Measurements from ENCODE around the gene SLC38A1. TPM values are rescaled to one million over a fixed set of nuclear protein-coding genes. Genes with fewer than 3 reads are reported as not detected.

SLC38A1 gene
- polyA plus RNA-seq, 1 of the 3 experiments (the other 2 are of a cell fraction), result 20.7 TPM

- H3F3A ChIP-seq (replicated peaks; ENCODE audit: insufficient read depth), result no peaks in the 10 kb centered on the region
- H3K36me3 ChIP-seq (replicated peaks in 1 of 2; ENCODE audit: control insufficient read depth in 1 of 2, insufficient read depth in 2 of 2, low read length in 1 of 2), result peaks cover 52 to 64% of the 10 kb centered on the region in 2 experiments
- ChIA-PET CTCF (interaction anchor here (1.0 kb wide), 1 partner anchor 15 kb away, joined by 3 read pairs; no protein-coding TSS in a partner anchor), POLR2A (no interaction called here)
- H3K79me2 ChIP-seq (ENCODE audit: insufficient read depth), result peaks cover 18% of the 10 kb centered on the region; the same call in 1 of the 2 replicates
- H2AFZ ChIP-seq (ENCODE audit: low read depth), result no peak overlapping the region
- no peaks in the 10 kb centered on the region for H3K9me3 ChIP-seq
- no peaks in the 10 kb centered on the region for H3K27me3 ChIP-seq (ENCODE audit: insufficient read depth)
- H3K4me2 ChIP-seq, result no peak overlapping the region
- no peak overlapping the region for H3K4me3 ChIP-seq (ENCODE audit: low read depth in 2 of 2, low read length in 1 of 2)
- 0 out of 2 replicates have a peak, but pooled peaks cover 3% of the 10 kb centered on the region for H4K20me1 ChIP-seq (ENCODE audit: insufficient read depth)
- WGBS (ENCODE audit: low lambda C conversion rate), result 95% methylated on average over 2 of the region's 2 CpGs
- DNase-seq, result no peak
- no peaks in the 10 kb centered on the region; the same call in 1 of the 2 replicates for H3K9me2 ChIP-seq
- no peak overlapping the region for H3K9ac ChIP-seq
- TF ChIP-seq EP300 (IDR thresholded peaks at IDR 0.05; ENCODE audit: borderline replicate concordance in 1 of 2, low read depth in 1 of 2, low read length in 1 of 2), result no peak
- TF ChIP-seq ZBTB33 (IDR thresholded peaks at IDR 0.05; ENCODE audit: borderline replicate concordance, low read depth), result no peak
- TF ChIP-seq IRF3 (IDR thresholded peaks at IDR 0.05; ENCODE audit: low read depth, low read length), result no peak
- TF ChIP-seq MAX (IDR thresholded peaks at IDR 0.05; ENCODE audit: low read depth), result no peak
- no peak for TF ChIP-seq RFX5 (IDR thresholded peaks at IDR 0.05; ENCODE audit: low read length)
- TF ChIP-seq GATA2 (CRISPR knock-in tag; IDR thresholded peaks at IDR 0.05), result no peak
- no peak for TF ChIP-seq TEAD4 (IDR thresholded peaks at IDR 0.05; ENCODE audit: borderline replicate concordance, insufficient read depth)
- no peak for TF ChIP-seq GABPA (IDR thresholded peaks at IDR 0.05; ENCODE audit: low read depth)
- no peak for TF ChIP-seq CHD2 (IDR thresholded peaks at IDR 0.05; ENCODE audit: low read length, partially characterized antibody)
- TF ChIP-seq REST (IDR thresholded peaks at IDR 0.05; ENCODE audit: low read depth, low read length), result no peak
- TF ChIP-seq POLR2AphosphoS5 (IDR thresholded peaks at IDR 0.05; ENCODE audit: low read depth, low read length), result no peak
- no peak for TF ChIP-seq NRF1 (IDR thresholded peaks at IDR 0.05; ENCODE audit: low read depth, low read length)
- no peak for TF ChIP-seq TCF12 (IDR thresholded peaks at IDR 0.05)
- no peak for TF ChIP-seq RXRA (IDR thresholded peaks at IDR 0.05; ENCODE audit: borderline replicate concordance, low read depth)
- H3K27ac ChIP-seq (ENCODE audit: low read depth in 2 of 2, low read length in 1 of 2), result no peak overlapping the region; a peak in 1 of 4 replicates
- H3K4me1 ChIP-seq (ENCODE audit: control insufficient read depth in 1 of 2, insufficient read depth in 2 of 2, low read depth in 1 of 2, low read length in 1 of 2), result no peaks in the 10 kb centered on the region; a peak in 2 of 4 replicates
Observed at GRCh38 chr12:46230306-46230705, 38.5 kb downstream of the SLC38A1 start.

Data from SK-N-SH (cell line).